HepG2 (cell line): ENCODE data around the gene RASSF4.

Source experiments
- CTCF ChIP-seq: sonication (generic); formaldehyde crosslinking; IDR thresholded peaks from 2 replicates; pipeline ENCODE4 v1.5.0; 2020; ENCODE audit warnings: mild to moderate bottlenecking, missing genetic modification reagents, moderate library complexity
- ZNF614 ChIP-seq: IDR thresholded peaks from 2 replicates; pipeline ENCODE4 v1.6.1; 2018; ENCODE audit warnings: missing biosample characterization, missing genetic modification reagents, inconsistent platforms, borderline replicate concordance
- ZNF616 ChIP-seq: sonication (generic); formaldehyde crosslinking; IDR thresholded peaks from 2 replicates; pipeline ENCODE4 v1.5.0; 2020; ENCODE audit warnings: low read depth, mild to moderate bottlenecking, missing genetic modification reagents

GRCh38 chr10:44935201-44935965 lies 24.2 kb upstream of the RASSF4 start:
- TF ChIP-seq ZNF614 (CRISPR knock-in tag) (no peak; the same call in 1 of the 2 replicates), CTCF (peak; percentile 50), ZNF616 (CRISPR knock-in tag) (peak; percentile 78; the same call in 1 of the 2 replicates)
